Natural killer cell (primary cell): ENCODE results near the gene BDH1. TPM values are rescaled to one million over a fixed set of nuclear protein-coding genes. Genes with fewer than 3 reads are reported as not detected.

Source experiments
- ATAC-seq, 3 donors: fragments of 150-1000 bp in 2 of 3; fragments of 200-7000 bp in 1 of 3; cut with Tn5 transposase; 1 replicate in 1 of 3; 2 replicates in 2 of 3; pipeline ENCODE4 v1.10.0; 2021; ENCODE audit warnings: mild to moderate bottlenecking in 2 of 3, moderate library complexity in 2 of 3
- DNase-seq, 2 donors: peaks; one replicate each; pipeline versions ENCODE4 v3.0.0 to v3.0.0-alpha.2; 2013 to 2021; ENCODE audit warnings: mixed read lengths in 1 of 2
- H3K27ac ChIP-seq: one replicate; pipeline ENCODE4 v1.5.1; 2013; ENCODE audit warnings: mild to moderate bottlenecking, low read length
- H3K27me3 ChIP-seq: one replicate; pipeline ENCODE4 v1.6.1; 2013; ENCODE audit warnings: low read length; ENCODE audit not compliant: control insufficient read depth, insufficient read depth
- H3K36me3 ChIP-seq: one replicate; pipeline ENCODE4 v1.6.1; 2013; ENCODE audit warnings: low read length; ENCODE audit not compliant: control insufficient read depth, insufficient read depth
- H3K4me1 ChIP-seq: one replicate; pipeline ENCODE4 v1.6.1; 2013; ENCODE audit warnings: low read length; ENCODE audit not compliant: control insufficient read depth, insufficient read depth
- H3K4me3 ChIP-seq: one replicate; pipeline ENCODE4 v1.5.1; 2013; ENCODE audit warnings: low read length
- H3K9me3 ChIP-seq: one replicate; pipeline ENCODE4 v1.6.1; 2013; ENCODE audit warnings: low read length; ENCODE audit not compliant: control insufficient read depth, insufficient read depth
- H3K27ac Mint-ChIP-seq, 2 donors: one replicate each; pipeline ENCODE4 v1.8.0; 2022; ENCODE audit warnings: mild to moderate bottlenecking in 2 of 2, mixed read lengths in 2 of 2, moderate library complexity in 1 of 2
- H3K27me3 Mint-ChIP-seq, 2 donors: one replicate each; pipeline ENCODE4 v1.8.0; 2022; ENCODE audit warnings: low read depth in 2 of 2, mixed read lengths in 2 of 2
- H3K36me3 Mint-ChIP-seq: one replicate; pipeline ENCODE4 v1.8.0; 2022; ENCODE audit warnings: mixed read lengths
- H3K4me1 Mint-ChIP-seq, 2 donors: one replicate each; pipeline ENCODE4 v1.8.0; 2022; ENCODE audit warnings: mixed read lengths in 2 of 2
- H3K4me3 Mint-ChIP-seq: one replicate; pipeline ENCODE4 v1.8.0; 2022; ENCODE audit warnings: mild to moderate bottlenecking, moderate library complexity, mixed read lengths
- H3K9me3 Mint-ChIP-seq, 2 donors: one replicate each; pipeline ENCODE4 v1.8.0; 2022; ENCODE audit warnings: mixed read lengths in 2 of 2
- CTCF ChIP-seq: fragments of 200-600 bp; IDR thresholded peaks from one replicate; pipeline ENCODE4 v1.8.0; 2022; ENCODE audit warnings: antibody characterized with exemption
- WGBS: methylation state at CpG from one replicate; pipeline ENCODE4 v1.1.7; 2013; ENCODE audit warnings: missing lambda C conversion rate; ENCODE audit not compliant: insufficient coverage; 5-methylcytosine and 5-hydroxymethylcytosine counted together
- intact Hi-C: fragments of 100-400 bp; cut with micrococcal nuclease; formaldehyde crosslinking; loops from one replicate; pipeline ENCODE4 v1.14.2; 2022
- total RNA-seq, 4 donors: library from RNA; stranded (reverse); fragments of 120-200 nt in 1 of 4; gene quantifications; one replicate each; pipeline versions ENCODE4 v1.2.3 to v1.2.4, GENCODE V29; 2013 to 2022

Gene BDH1
- total RNA-seq, 3 donors from 2014 or later (not counting 1 experiment from before 2014, with no cell fraction given), result 14.0 to 24.5 (median 17.4) TPM

GRCh38 chr3:197600796-197601565 lies 45.2 kb upstream of the BDH1 start:
- no peak overlapping the region for H3K27ac ChIP-seq
- Mint-ChIP-seq H3K27ac (no peak overlapping the region), H3K27me3 (no peaks in the 10 kb centered on the region), H3K4me3 (no peak overlapping the region), H3K9me3 (no peaks in the 10 kb centered on the region), H3K4me1 (peaks cover 0 to 11% of the 10 kb centered on the region in 2 donors), H3K36me3 (no peaks in the 10 kb centered on the region)
- whole genome bisulfite sequencing, result 97% methylated on average over 22 of the region's 22 CpGs
- no peaks in the 10 kb centered on the region for H3K36me3 ChIP-seq
- H3K27me3 ChIP-seq, result no peaks in the 10 kb centered on the region
- peaks cover 7% of the 10 kb centered on the region for H3K4me1 ChIP-seq
- intact Hi-C loops, result no loop called here
- no peaks in the 10 kb centered on the region for H3K9me3 ChIP-seq
- DNase-seq (no peak), ATAC-seq (no peak)
- H3K4me3 ChIP-seq, result no peak overlapping the region
- TF ChIP-seq CTCF, result no peak

GRCh38 chr3:197599089-197599765 lies 43.5 kb upstream of the BDH1 start:
- no peak overlapping the region for H3K4me3 Mint-ChIP-seq

GRCh38 chr3:197598404-197598980 lies 42.7 kb upstream of the BDH1 start:
- no peak overlapping the region for H3K4me3 Mint-ChIP-seq
- no peak overlapping the region for H3K4me3 ChIP-seq
- peaks cover 0 to 7% of the 10 kb centered on the region in 2 donors for H3K4me1 Mint-ChIP-seq
- H3K36me3 Mint-ChIP-seq, result no peaks in the 10 kb centered on the region
- no peak for TF ChIP-seq CTCF
- no peaks in the 10 kb centered on the region for H3K9me3 Mint-ChIP-seq
- intact Hi-C loops, result loop anchor here (5.0 kb wide), 2 partner anchors 64 to 204 kb away; no protein-coding TSS in a partner anchor
- H3K36me3 ChIP-seq, result no peaks in the 10 kb centered on the region
- WGBS, result 85% methylated on average over 14 of the region's 15 CpGs
- H3K4me1 ChIP-seq, result peaks cover 7% of the 10 kb centered on the region
- peaks cover 0 to 4% of the 10 kb centered on the region in 2 donors for H3K27me3 Mint-ChIP-seq
- no peaks in the 10 kb centered on the region for H3K9me3 ChIP-seq
- H3K27me3 ChIP-seq, result no peaks in the 10 kb centered on the region
- H3K27ac Mint-ChIP-seq, result no peak overlapping the region
- no peak for ATAC-seq
- H3K27ac ChIP-seq, result no peak overlapping the region
- DNase-seq, result no peak

More at GRCh38 chr3:197599089-197599765, 43.5 kb upstream of the BDH1 start:
- H3K27ac Mint-ChIP-seq, result no peak overlapping the region
- no peaks in the 10 kb centered on the region for H3K36me3 Mint-ChIP-seq
- H3K27me3 ChIP-seq, result no peaks in the 10 kb centered on the region
- H3K4me1 Mint-ChIP-seq, result peaks cover 0 to 11% of the 10 kb centered on the region in 2 donors
- no peaks in the 10 kb centered on the region for H3K9me3 ChIP-seq
- H3K4me1 ChIP-seq, result peaks cover 7% of the 10 kb centered on the region
- no peaks in the 10 kb centered on the region for H3K9me3 Mint-ChIP-seq
- 46% methylated on average over 22 of the region's 22 CpGs for WGBS
- DNase-seq (peak; percentile 63 to 88), ATAC-seq (peak; percentile 90 to 99 (median 98))
- H3K4me3 ChIP-seq, result no peak overlapping the region
- intact Hi-C loops, result loop anchor here (5.0 kb wide), 2 partner anchors 63 to 203 kb away; no protein-coding TSS in a partner anchor
- peak; percentile 93 for TF ChIP-seq CTCF
- H3K27me3 Mint-ChIP-seq, result peaks cover 0 to 4% of the 10 kb centered on the region in 2 donors
- no peaks in the 10 kb centered on the region for H3K36me3 ChIP-seq
- no peak overlapping the region for H3K27ac ChIP-seq
